Lung (tissue), 12 donors: ENCODE measurements around the gene DEDD. TPM values are rescaled to one million over a fixed set of nuclear protein-coding genes. Genes with fewer than 3 reads are reported as not detected.

Source experiments
- ATAC-seq: fragments of 200-7000 bp; cut with Tn5 transposase; one replicate; pipeline ENCODE4 v1.9.1; 2020; ENCODE audit warnings: moderate number of reproducible peaks; ENCODE audit not compliant: insufficient read depth, low FRiP score
- DNase-seq, 3 donors: peaks; one replicate each; pipeline ENCODE4 v3.0.0-alpha.2; 2013 to 2017
- H3K27ac ChIP-seq, 2 donors: one replicate each; pipeline ENCODE4 v1.5.1; 2013; ENCODE audit warnings: mild to moderate bottlenecking in 2 of 2, moderate library complexity in 2 of 2, control low read depth in 1 of 2, inconsistent platforms in 1 of 2, low read depth in 1 of 2, low read length in 1 of 2
- H3K27me3 ChIP-seq, 3 donors: one replicate each; pipeline ENCODE4 v1.5.1; 2013; ENCODE audit warnings: low read length in 2 of 3; ENCODE audit not compliant: control insufficient read depth in 3 of 3, insufficient read depth in 3 of 3
- H3K36me3 ChIP-seq, 4 donors: one replicate each; pipeline ENCODE4 v1.5.1; 2013; ENCODE audit warnings: low read length in 4 of 4, mild to moderate bottlenecking in 1 of 4, moderate library complexity in 1 of 4; ENCODE audit not compliant: control insufficient read depth in 4 of 4, insufficient read depth in 4 of 4
- H3K4me1 ChIP-seq, 5 donors: one replicate each; pipeline ENCODE4 v1.5.1; 2013; ENCODE audit warnings: low read length in 5 of 5, mild to moderate bottlenecking in 2 of 5, moderate library complexity in 1 of 5; ENCODE audit not compliant: control insufficient read depth in 5 of 5, insufficient read depth in 5 of 5
- H3K4me3 ChIP-seq: one replicate; pipeline ENCODE4 v1.5.1; 2013; ENCODE audit warnings: mild to moderate bottlenecking, control low read depth, moderate library complexity
- H3K9ac ChIP-seq, 2 donors: one replicate each; pipeline ENCODE4 v1.5.1; 2013; ENCODE audit warnings: low read length in 2 of 2, control low read depth in 1 of 2; ENCODE audit not compliant: insufficient read depth in 1 of 2
- H3K9me3 ChIP-seq, 4 donors: one replicate each; pipeline ENCODE4 v1.5.1; 2013; ENCODE audit warnings: low read length in 3 of 4, mild to moderate bottlenecking in 1 of 4, moderate library complexity in 1 of 4; ENCODE audit not compliant: control insufficient read depth in 4 of 4, insufficient read depth in 3 of 4
- WGBS, 2 donors: extraction: QIAGEN DNeasy Blood & Tissue Kit; methylation state at CpG; one replicate each; pipeline ENCODE4 v1.1.7; 2013; 5-methylcytosine and 5-hydroxymethylcytosine counted together
- polyA plus RNA-seq, 2 donors: library from polyadenylated mRNA; stranded (reverse); fragments of 200-250 nt; gene quantifications; one replicate each; pipeline ENCODE4 v1.2.1, GENCODE V29; 2013
- total RNA-seq, 2 donors: library from RNA; depleted of rRNA in 1 of 2; stranded (reverse); fragments of >200 nt in 1 of 2; gene quantifications; one replicate each; pipeline ENCODE4 v1.2.1, GENCODE V29; 2014 to 2021
- TF ChIP-seq, protein P1 (sequence below): IDR thresholded peaks from 2 replicates; pipeline ENCODE4 v1.5.1; 2012; ENCODE audit warnings: mild to moderate bottlenecking; ENCODE audit errors: control extremely low read depth, extremely low read depth
- donor health status: control.
- donor health status: control.
- donor health status: Bipolar disorder and iron deficiency.
- donor health status: healthy.
- donor health status: DM: yes; HTN: yes; CAD: no.

The DEDD gene
- total and polyA plus RNA-seq, 4 donors = 19.4 to 38.8 (median 30.9) TPM

DNA sequence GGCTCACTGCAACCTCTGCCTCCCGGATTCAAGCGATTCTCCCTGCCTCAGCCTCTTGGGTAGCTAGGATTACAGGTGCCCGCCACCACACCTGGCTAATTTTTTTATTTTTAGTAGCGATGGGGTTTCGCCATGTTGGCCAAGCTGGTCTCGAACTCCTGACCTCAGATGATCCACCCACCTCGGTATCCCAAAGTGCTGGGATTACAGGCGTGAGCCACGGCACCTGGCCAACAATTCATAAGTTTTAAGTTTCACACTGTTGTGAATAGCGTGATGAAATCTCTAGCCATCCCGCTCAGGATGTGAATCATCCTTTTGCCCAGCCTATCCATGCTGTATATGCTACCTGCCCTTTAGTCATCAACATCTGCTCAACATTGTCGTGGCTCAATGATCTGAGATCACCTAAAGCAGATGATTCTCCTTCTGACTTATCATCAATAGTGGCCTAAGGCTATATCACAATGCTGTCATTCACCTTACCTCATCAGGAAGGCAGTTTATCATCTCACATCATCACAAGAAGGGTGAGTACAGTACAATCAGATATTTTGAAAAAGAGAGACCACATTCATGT is 17.2 kb downstream of the DEDD start:
- H3K4me3 ChIP-seq = no peak overlapping the region
- H3K4me1 ChIP-seq = peaks cover 9 to 31% (median 19%) of the 10 kb centered on the region in 5 donors
- TF ChIP-seq, protein P1, sequence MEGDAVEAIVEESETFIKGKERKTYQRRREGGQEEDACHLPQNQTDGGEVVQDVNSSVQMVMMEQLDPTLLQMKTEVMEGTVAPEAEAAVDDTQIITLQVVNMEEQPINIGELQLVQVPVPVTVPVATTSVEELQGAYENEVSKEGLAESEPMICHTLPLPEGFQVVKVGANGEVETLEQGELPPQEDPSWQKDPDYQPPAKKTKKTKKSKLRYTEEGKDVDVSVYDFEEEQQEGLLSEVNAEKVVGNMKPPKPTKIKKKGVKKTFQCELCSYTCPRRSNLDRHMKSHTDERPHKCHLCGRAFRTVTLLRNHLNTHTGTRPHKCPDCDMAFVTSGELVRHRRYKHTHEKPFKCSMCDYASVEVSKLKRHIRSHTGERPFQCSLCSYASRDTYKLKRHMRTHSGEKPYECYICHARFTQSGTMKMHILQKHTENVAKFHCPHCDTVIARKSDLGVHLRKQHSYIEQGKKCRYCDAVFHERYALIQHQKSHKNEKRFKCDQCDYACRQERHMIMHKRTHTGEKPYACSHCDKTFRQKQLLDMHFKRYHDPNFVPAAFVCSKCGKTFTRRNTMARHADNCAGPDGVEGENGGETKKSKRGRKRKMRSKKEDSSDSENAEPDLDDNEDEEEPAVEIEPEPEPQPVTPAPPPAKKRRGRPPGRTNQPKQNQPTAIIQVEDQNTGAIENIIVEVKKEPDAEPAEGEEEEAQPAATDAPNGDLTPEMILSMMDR = no peak
- DNase-seq = no peak
- WGBS, 2 donors = 84 to 88% methylated on average over 12 of the region's 12 CpGs
- peaks cover 4 to 10% (median 5%) of the 10 kb centered on the region in 4 donors for H3K36me3 ChIP-seq
- no peak for ATAC-seq
- H3K9ac ChIP-seq = no peak overlapping the region
- no peaks in the 10 kb centered on the region for H3K27me3 ChIP-seq
- no peaks in the 10 kb centered on the region for H3K9me3 ChIP-seq
- H3K27ac ChIP-seq = no peak overlapping the region

DNA sequence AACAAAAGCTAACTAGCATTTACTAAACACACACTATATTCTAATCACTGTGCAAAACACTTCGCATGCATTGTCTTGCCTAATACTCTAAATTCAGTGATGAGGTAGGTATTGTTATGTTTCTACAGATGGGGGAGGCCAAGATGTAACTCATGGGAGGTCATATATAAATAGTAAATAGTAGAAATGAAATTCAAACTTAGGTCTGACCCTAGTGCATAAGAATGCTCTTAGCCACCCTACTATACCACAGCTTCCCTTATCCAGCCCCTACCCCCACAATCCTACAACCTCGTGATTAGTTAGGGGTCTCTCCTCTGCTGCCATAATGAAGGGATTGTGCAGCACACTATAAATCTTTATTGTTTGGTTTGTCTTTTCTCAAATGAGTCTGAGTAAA is 17.9 kb downstream of the DEDD start:
- Histone ChIP-seq H3K27ac (no peak overlapping the region), H3K9me3 (no peaks in the 10 kb centered on the region), H3K4me3 (no peak overlapping the region), H3K9ac (no peak overlapping the region), H3K36me3 (peaks cover under 1 to 5% (median 3%) of the 10 kb centered on the region in 4 donors), H3K27me3 (no peaks in the 10 kb centered on the region), H3K4me1 (peaks cover 9 to 26% (median 19%) of the 10 kb centered on the region in 5 donors)
- WGBS, 2 donors = 67 to 79% methylated on average over 2 of the region's 2 CpGs
- DNase-seq (no peak), ATAC-seq (no peak)
- TF ChIP-seq, protein P1 = no peak

DNA sequence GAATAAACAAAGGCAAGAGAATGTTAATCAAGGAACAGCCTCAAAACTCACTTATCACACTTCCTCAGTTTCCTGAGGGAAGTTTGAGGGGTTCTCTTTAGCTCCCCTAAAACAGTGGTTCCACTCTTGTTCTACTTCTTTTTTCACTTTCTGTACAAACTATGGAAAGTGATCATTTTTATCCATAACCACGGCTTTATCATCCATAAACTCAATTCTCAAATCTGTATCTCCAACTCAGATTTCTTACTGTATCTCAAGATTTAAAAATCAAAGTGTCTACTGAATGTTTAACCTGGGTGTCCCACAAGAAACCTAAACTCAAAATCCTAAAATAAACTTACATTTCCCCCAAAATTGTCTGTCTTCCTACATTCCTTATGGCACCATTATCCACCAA is 18.6 kb downstream of the DEDD start:
- no peak overlapping the region for H3K4me3 ChIP-seq
- H3K4me1 ChIP-seq = peaks cover 2 to 20% (median 13%) of the 10 kb centered on the region in 5 donors
- 33 to 59% methylated on average over 1 of the region's 1 CpG for WGBS, 2 donors
- no peaks in the 10 kb centered on the region for H3K9me3 ChIP-seq
- H3K36me3 ChIP-seq = peaks cover 1 to 5% (median 3%) of the 10 kb centered on the region in 4 donors
- H3K27ac ChIP-seq = no peak overlapping the region
- no peak overlapping the region for H3K9ac ChIP-seq
- no peak for DNase-seq
- TF ChIP-seq, protein P1 = no peak
- no peak for ATAC-seq
- H3K27me3 ChIP-seq = no peaks in the 10 kb centered on the region

DNA sequence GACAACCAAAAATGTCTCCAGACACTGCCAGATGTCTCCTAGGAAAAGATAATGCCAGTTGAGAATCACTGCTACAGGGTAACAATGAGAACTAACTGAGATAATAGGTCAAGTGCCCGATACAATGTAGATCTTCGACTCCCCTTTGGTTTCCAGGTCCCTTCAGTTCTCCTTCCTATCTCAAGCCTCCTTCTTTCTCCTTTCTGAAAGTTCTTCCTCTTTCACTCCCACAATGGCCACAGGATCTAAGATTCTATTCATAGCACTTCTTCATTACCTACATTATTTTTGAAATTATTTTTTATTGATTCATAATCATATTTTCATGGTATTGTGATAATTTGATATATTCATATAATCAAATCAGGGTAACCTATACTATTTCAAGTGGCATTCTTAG is 20.9 kb downstream of the DEDD start:
- Histone ChIP-seq H3K4me1 (peaks cover 0 to 13% (median 1%) of the 10 kb centered on the region in 5 donors), H3K27ac (no peak overlapping the region), H3K27me3 (no peaks in the 10 kb centered on the region), H3K36me3 (peaks cover 0 to 5% (median 1%) of the 10 kb centered on the region in 4 donors), H3K9me3 (no peaks in the 10 kb centered on the region), H3K9ac (no peak overlapping the region), H3K4me3 (no peak overlapping the region)
- WGBS, 2 donors = 35 to 61% methylated on average over 2 of the region's 2 CpGs
- DNase-seq (no peak), ATAC-seq (no peak)
- TF ChIP-seq, protein P1 = no peak
